ENCODE results near the gene AFAP1.

Gene AFAP1

DNA sequence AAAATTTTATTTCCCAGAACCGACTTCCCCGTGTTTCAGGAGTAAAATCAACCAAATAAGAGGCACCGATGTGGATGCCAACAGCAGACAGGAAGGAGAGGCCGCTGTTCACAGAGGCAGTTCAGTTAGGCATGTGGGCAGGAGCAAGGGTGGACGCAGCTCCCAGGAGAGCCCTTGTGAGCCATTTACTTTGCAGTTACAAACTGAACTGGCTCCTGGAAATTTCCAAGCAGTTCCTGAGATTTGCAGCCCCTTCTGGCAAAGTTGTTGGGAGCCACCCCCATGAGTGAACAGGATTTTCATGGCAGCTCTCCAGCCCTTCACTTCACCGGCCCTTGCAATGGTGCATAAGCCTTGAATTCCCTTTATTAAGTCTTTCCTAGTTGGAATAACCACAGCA lies 189.1 kb downstream of the AFAP1 start:
- no peak for DNase-seq

DNA sequence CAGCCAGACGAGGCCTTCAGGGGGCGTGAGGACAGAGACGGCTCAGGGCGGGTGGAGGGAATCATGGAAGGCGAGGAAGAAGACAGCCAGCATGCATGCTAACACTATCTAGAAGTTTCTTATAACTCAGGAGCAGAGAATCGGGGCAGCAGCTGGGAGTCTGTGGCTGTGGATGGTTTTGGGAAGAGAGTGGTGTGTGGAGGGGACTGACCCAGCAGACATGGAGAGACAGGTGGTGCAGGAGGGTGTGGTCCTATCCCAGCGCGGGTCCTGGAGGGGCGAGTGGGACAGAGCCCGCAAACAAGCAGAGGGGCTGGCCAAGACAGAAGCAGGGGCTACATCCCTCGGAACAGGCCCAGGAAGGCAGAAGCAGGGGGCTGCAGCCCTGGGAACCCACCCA lies 192.1 kb downstream of the AFAP1 start:
- DNase-seq = no peak

GRCh38 chr4:7747062-7747385 lies 192.6 kb downstream of the AFAP1 start:
- DNase-seq = no peak

GRCh38 chr4:7746351-7747061 lies 193.2 kb downstream of the AFAP1 start:
- DNase-seq = no peak

- DNase-seq = no peak
These were observed 194.3 kb downstream of the AFAP1 start for GRCh38 chr4:7745301-7745885.

DNA sequence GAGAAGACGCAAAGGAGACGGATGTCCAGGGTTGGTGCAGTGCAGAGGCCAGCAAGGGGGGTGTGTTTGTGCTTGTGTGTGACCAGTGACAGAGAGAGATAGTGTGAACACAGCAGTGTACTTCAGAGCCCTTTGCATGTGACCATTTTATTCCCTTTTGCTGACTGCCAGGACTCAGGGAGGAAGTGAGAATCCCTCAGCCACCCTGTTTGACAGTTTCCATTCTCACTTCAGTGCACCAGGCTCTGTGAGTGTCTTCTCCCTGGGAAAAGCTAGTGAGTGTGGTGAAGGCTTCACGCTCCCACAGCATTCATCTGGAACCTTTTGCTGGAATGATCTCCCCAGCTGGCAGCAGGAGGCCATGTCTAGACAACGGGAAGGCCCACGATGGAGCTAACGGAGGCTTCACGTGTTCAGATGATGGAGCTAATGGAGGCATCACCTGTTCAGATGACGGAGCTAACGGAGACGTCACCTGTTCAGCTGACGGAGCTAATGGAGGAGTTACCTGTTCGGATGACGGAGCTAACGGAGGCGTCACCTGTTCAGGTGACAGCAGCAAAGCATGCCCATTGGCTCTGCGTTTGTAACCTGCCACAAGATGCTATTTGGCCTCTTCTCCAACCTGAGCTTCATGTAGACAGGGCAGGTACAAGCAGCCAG lies 195.4 kb downstream of the AFAP1 start:
- DNase-seq = no peak

- no peak for DNase-seq
These were observed 196.8 kb downstream of the AFAP1 start for GRCh38 chr4:7742807-7743280.

- no peak for DNase-seq
These were observed 197.5 kb downstream of the AFAP1 start for GRCh38 chr4:7741946-7742806.

GRCh38 chr4:7740866-7741525 lies 198.7 kb downstream of the AFAP1 start:
- DNase-seq = no peak

GRCh38 chr4:7739918-7740865 lies 199.5 kb downstream of the AFAP1 start:
- no peak for DNase-seq

- DNase-seq = no peak
These were observed 200.4 kb downstream of the AFAP1 start for GRCh38 chr4:7739077-7739917.

- no peak for DNase-seq
These were observed 201.1 kb downstream of the AFAP1 start for GRCh38 chr4:7738458-7739076.

DNA sequence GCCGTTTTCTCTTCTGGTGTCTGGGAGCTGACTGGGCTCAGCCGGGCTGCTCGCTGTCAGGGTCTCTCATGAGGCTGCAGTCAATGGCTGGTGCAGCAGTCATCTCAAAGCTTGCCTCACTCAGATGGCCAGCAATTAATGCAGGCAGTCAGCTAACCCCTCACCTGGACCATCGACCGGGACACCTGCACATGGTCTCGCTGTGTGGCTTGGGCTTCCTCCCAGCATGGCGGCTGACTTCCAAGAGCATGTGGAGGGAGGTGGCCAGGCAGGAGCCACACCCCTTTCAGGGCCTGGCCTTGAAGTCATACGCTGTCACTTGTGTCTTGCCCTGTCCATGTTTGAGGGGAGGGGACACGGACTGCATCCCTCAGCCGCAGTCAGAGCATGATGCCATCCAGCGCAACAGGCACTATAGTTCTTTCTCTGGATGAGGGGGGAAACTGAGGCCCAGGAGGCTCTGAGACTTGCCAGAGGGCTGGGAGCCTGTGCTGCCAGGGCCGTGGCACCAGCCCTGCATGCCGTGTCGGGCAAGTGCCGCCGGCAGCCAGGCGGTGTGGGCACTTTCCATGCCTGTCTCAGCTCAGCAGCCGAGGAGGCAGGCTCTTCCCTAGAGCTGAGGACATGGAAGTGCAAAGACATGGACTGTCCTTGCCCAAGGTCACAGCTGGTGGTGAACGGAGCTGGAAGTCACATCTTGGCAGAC lies 201.8 kb downstream of the AFAP1 start:
- DNase-seq = no peak

DNA sequence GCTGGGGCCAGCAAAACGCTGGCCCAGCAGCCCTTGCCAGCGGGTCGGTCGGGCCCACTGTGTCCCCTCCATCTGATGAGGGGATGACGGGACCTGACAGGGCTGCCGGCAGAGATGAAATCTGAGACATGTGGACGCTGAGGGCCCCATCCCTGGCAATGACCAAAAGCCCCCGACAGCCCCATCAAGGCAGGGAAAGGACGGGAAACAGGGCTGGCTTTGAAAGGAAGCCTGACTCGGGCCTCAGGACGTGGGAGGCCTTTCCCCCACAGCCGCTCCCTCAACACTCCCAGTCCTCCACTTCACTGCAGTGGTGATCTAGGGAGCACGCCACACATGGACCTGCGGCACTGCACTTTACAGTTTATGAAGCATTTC lies 202.4 kb downstream of the AFAP1 start:
- no peak for DNase-seq

DNA sequence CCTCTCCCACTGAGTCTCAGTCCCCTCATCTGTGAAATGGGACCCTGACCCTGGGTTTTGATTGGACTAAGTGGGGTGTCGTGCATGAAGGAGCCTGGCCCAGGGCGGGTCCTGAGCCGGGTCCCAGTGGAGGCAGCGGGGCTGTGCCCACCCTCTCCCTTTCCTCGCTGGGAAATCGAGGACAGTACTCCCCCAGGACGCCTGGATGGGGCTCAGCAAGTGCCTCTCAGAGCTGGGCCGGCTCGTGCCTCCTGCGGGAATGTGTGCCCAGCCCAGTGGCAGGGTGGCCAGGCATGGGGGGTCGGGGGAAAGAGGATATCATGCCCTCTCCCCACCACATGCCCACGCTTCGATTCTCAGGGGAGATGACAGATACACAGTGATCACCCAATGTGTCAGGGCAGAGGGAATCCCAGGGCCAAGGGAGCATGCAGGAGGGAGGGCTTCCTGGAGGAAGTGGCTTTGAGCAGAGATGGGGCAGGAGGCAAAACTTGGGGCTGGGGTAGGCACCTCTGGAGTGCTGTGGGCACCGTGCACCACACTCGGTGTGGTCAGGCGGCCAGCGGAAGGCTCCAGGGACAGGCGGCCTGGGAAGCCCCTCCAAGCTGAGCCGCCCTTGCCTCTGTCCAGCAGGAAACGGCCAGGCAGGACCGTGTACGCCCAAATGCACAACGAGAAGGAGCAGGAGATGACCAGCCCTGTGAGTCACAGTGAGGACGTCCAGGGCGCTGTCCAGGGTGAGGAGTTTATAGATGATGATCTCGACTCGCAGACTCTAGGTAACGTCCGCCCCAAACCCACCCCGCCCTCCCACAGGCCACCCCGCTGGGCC lies 203.0 kb downstream of the AFAP1 start:
- no peak for DNase-seq

- DNase-seq = no peak
These were observed 203.7 kb downstream of the AFAP1 start for GRCh38 chr4:7735961-7736360.

- no peak for DNase-seq
These were observed 204.3 kb downstream of the AFAP1 start for GRCh38 chr4:7735395-7735794.

DNA sequence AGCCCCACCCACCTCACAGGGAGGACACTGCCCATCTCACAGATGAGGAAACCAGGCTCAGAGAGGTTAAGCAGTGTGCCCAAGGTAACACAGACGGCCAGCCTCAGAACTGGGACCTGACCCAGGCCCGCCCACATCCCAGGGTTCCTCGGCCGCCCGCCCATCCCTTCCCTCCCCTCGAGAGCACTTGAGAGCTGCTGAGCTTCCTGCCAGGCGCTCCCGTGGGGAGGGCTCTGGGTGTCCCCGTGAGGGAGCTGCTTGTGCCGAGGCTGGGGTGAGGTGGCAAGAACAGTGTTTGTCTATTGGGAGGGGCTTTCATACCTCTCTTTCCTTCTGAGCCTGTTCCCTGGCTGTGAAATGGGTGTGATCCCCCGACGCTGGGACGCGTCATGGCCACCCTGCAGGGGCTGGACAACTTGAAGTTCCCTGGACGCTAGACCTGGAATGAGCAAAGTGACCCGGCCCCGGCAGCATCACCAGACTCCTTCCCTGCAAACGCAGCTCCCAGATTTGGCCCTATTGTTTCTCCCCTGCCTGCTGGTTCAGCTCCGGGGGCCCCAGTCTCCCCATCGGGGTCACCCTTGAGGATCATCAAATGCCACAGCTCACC lies 204.9 kb downstream of the AFAP1 start:
- DNase-seq = no peak
